Measurements from ENCODE around the gene SLC26A8.
"Not testable (repeated sequence)": the region's sequence is repeated elsewhere in the genome, so short reads cannot be mapped to it uniquely, and the experiment has no call there.

SLC26A8 gene

GRCh38 chr6:35993150-35993549, 31.3 kb downstream of the SLC26A8 start:
- no peak for DNase-seq

- not testable (repeated sequence) for DNase-seq
Observed at GRCh38 chr6:35988047-35988446, 36.4 kb downstream of the SLC26A8 start.

- no peak for DNase-seq
Observed at GRCh38 chr6:35984701-35985100, 39.7 kb downstream of the SLC26A8 start.

- DNase-seq: no peak
Observed at GRCh38 chr6:35980991-35981645, 43.3 kb downstream of the SLC26A8 start.

- not testable (repeated sequence) for DNase-seq
Observed at GRCh38 chr6:35980126-35980525, 44.3 kb downstream of the SLC26A8 start.

GRCh38 chr6:35977308-35977707, 47.1 kb downstream of the SLC26A8 start:
- peak in 1 of 14 donors; percentile 90 for DNase-seq

- DNase-seq: no peak
Observed at GRCh38 chr6:35973670-35974222, 50.7 kb downstream of the SLC26A8 start.

GRCh38 chr6:35972471-35973367, 51.7 kb downstream of the SLC26A8 start:
- peak in 3 of 14 donors; percentile 8 to 98 (median 49) for DNase-seq

GRCh38 chr6:35970181-35970580, 54.3 kb downstream of the SLC26A8 start:
- no peak for DNase-seq

GRCh38 chr6:35969646-35970045, 54.8 kb downstream of the SLC26A8 start:
- no peak for DNase-seq

GRCh38 chr6:35968821-35969220, 55.6 kb downstream of the SLC26A8 start:
- DNase-seq: no peak

GRCh38 chr6:35967076-35967774, 57.2 kb downstream of the SLC26A8 start:
- peak in 1 of 14 donors; percentile 83 for DNase-seq

- DNase-seq: no peak
Observed at GRCh38 chr6:35962779-35963560, 61.5 kb downstream of the SLC26A8 start.

- no peak for DNase-seq
Observed at GRCh38 chr6:35960187-35960586, 64.3 kb downstream of the SLC26A8 start.

GRCh38 chr6:35955970-35956369, 68.5 kb downstream of the SLC26A8 start:
- DNase-seq: no peak

GRCh38 chr6:35955521-35955920, 68.9 kb downstream of the SLC26A8 start:
- DNase-seq: no peak

- no peak for DNase-seq
Observed at GRCh38 chr6:35955071-35955470, 69.4 kb downstream of the SLC26A8 start.

- no peak for DNase-seq
Observed at GRCh38 chr6:35954333-35954732, 70.1 kb downstream of the SLC26A8 start.

- no peak for DNase-seq
Observed at GRCh38 chr6:35948725-35949124, 75.7 kb downstream of the SLC26A8 start.

GRCh38 chr6:35945650-35946025, 78.8 kb downstream of the SLC26A8 start:
- no peak for DNase-seq

- no peak for DNase-seq
Observed at GRCh38 chr6:35943390-35943789, 81.1 kb downstream of the SLC26A8 start.

GRCh38 chr6:35942355-35942754, 82.1 kb downstream of the SLC26A8 start:
- no peak for DNase-seq

Measured in C1 segment of cervical spinal cord (tissue), 14 donors.